HG02973 (cell line): ENCODE measurements around the gene COL25A1.

Source experiments
- ATAC-seq: cut with Tn5 transposase; IDR thresholded peaks from one replicate; pipeline ENCODE4 v1.9.1; 2021; ENCODE audit warnings: moderate library complexity; ENCODE audit not compliant: unreplicated experiment

Gene COL25A1

DNA sequence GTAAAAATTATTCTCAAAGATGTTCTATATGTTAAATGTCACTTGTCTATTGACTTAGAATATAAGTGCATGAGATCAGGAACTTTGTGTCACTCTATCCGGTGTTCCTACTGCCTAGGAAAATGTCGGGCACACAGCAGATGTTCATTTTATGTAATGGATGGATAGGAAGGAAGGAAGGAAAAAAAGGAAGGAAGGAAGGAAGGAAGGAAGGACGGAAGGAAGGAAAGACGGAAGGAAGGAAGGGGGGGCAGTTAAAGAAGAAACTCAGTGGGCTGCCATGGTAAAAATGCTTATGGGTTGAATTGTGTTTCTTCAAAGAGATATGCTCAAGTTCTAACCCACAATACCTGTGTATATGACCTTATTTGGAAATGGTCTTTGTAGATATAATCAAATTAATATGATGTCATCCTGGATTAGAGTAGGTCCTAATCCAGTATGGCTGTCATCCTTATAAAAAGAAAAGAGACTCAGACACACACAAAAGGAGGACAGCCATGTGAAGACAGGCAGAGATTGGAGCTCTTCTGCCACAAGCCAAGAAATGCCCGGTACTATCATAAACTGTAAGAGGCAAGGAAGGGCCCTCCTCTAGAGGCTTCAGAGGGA lies 86.3 kb downstream of the COL25A1 start:
- no peak for ATAC-seq

DNA sequence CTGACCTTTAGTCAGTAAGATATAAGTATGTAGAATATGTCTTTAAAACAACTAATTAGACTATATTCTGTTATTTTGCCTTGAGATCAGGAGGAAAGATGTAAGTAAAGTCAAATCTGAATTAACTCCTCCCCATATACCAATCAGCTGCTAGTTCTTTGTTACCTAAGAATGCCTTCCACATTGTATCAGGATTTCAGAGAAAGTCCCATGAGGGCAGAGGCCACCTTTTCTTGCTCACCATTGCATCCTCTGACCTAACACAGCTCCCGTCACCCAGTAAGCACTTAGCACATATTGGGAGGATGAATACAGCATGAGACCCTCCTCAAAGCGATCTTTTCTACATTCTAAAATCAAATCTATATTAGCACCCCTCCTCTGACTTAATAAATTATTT lies 87.0 kb downstream of the COL25A1 start:
- ATAC-seq = no peak

DNA sequence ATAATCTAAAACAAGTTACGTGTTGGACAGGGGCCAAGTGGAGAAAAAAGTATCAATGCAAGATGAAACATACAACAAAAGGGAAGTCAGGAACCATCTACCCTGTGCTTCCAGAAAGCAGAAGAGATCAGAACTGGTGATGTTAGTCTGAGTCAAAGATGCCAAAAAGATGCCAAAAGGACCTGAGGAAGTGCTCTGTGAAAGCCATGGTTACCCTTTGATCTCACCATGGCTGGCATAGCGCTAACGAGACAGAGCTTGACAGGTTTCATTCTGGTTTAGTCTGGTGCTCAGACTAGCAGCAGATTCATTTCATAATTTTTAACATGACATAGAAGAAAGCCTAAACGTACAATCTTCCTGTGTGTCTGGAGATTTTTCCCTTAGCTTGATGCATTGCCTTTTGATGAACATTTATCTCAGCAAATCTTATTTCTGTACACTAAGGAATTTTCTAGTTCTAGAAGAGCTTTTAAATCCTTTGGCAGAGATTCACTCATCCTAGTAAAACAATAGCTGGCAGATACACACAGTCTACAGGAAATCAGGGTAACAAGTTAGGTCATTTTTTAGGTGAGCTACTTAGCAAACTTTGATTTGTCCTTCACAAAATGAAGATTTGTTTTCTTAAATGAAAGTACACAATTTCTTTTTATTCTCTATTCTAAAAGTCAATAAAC lies 87.7 kb downstream of the COL25A1 start:
- ATAC-seq = no peak

DNA sequence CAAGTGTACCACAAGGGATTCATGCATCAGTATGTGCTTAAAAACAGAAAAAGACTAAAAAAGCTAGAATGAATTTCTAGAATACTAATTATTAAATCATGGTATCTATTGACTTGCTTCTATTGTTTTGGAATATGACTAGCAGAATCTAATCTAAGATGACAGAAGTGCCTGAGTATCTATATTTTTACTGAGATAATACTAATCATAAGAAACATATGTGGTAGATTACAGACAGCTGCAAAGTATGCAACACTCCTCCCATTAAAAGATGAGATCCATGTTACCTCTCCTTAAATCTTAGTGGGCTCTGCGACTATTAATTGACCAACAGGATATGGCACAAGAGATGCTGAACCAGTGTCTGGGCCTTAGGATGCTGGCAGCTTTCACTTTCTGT lies 89.4 kb downstream of the COL25A1 start:
- ATAC-seq = no peak

DNA sequence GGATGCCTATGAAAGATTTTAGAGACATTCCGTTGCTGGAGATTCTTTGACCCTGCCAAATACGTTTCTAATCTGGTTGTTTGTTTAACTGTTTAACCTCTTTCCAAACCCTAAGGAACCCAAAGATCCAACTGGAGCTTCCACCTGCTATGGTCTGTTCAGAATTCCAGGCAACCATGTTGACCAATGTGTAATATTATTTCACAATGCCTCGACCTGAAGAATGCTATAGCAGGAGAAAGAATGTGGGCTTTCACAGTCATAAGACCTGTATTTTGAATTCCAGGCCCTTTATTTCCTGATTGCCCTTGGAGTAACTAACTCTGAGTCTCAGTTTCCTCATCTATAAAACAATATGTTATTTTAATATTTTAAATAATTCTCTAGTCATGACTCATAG lies 90.8 kb downstream of the COL25A1 start:
- ATAC-seq = no peak

DNA sequence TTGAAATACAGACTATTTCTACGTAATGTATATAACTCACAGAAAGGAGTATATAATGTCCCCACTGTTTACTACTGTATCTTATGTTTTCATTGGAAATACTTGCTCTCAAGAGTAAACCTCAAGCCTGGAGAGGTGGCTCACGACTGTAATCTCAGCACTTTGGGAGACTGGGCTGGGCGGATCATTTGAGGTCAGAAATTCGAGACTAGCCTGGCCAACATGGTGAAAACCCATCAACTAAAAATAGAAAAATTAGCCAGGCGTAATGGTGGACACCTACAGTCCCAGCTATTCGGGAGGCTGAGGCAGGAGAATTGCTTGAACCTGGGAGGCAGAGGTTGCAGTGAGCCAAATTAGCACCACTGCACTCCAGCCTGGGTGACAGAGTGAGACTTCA lies 92.8 kb downstream of the COL25A1 start:
- no peak for ATAC-seq

DNA sequence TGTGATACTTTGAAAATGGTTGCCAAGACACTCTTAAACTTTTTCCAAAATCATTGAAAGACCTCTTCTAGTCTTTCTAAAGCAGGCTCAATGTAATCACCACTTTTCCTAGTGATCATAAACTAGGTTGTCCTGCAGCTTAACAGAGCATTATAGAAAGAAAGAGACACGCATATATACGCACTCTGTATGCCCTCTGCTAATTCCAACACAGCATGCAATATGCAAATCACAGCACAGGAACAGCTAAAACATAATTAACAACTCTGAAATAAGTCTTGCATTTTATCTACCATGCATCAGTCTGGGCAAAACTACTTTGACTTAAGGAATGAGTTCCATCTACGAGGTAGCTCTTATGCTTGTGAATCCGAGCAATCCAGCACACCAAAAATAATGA lies 94.6 kb downstream of the COL25A1 start:
- ATAC-seq = no peak

DNA sequence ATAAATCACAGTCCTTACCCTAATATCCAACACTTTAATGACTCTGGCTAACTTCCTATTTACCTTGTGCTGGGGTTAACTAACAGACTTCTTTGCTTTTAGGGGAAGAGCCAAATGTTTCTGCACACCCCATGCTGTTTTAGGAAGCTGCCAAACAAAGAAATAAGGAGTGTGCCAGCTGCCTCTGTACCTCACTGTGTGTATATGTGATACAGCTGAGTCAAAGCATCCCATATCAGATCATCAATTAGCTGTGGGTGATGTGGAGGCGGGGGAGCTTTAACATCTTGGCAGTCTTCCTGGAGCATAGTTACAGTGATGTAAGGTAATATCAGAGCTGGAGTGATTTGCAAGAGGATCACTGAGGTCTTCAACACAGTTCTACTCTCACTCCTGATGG lies 95.4 kb downstream of the COL25A1 start:
- no peak for ATAC-seq

DNA sequence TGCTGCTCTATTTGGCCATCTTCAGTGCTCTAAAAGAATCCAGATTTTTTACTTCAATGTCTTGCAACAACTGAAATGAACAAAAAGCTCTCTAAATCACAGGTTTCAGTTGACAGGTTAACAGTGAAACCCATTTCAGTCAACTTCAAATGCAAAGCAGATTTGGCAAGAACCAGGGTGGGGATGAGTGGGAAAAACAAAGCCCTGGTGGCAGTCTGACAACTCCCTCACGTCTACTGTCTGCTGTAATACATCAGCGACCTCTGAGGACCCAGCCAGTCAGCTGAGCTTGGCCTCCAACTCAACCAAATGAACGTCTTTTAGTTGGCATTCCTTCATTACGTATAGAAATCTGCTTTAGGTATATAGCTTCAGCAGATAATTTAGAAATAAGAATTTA lies 95.8 kb downstream of the COL25A1 start:
- no peak for ATAC-seq

DNA sequence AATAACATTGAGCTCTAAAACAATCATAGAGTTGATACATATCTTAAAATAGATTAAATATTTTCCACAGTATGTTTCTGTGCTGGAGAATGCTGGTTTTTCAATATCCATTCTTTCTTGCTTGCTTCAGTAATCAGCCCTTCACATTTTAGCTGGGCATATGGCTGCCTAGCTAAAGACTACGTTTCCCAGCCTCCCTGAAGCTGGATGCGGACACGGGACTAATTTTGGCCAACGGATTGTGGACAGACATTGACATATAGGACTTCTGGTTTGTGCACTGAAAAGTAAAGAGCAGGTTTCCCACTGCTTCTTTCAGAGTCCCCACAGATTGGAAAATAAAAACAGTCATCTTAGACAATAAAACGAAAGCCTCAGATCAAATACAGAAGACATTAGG lies 97.3 kb downstream of the COL25A1 start:
- ATAC-seq = no peak

DNA sequence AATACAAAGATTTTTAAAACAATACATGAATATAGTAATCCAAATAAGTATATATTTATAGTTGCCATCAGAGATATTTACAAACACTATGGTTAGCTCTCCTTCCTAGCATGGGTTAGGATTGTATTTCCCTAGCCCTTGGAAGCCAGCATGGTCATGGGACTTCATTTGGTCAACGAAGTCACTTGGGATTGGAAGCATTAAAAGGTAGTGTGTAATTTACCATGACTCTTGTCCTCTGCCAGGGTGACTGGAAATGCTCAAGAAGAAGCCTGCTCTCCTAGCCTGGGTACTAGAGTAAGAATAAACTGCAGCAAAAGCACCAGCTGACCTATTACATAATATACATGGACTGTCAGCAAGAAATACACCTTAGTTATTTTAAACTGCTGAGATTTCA lies 102.9 kb downstream of the COL25A1 start:
- ATAC-seq = no peak

DNA sequence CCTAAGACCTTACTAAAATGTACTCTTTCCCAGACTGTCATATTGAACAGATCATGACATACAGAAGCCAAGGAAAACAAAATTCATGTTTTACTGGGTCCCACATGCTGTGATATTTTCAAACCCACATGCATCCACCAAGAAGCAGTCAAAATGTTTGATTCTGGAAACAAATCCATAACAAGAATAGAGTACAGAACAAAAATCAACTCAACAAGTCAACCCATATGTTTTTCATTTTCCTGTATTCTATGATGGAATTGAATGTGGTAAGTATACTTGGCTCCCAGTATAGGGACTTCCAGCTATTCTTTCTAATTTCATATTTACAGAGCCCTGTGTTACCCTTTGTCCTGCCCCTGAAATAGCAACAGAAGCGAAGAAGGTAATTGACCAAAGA lies 106.8 kb downstream of the COL25A1 start:
- ATAC-seq = no peak

DNA sequence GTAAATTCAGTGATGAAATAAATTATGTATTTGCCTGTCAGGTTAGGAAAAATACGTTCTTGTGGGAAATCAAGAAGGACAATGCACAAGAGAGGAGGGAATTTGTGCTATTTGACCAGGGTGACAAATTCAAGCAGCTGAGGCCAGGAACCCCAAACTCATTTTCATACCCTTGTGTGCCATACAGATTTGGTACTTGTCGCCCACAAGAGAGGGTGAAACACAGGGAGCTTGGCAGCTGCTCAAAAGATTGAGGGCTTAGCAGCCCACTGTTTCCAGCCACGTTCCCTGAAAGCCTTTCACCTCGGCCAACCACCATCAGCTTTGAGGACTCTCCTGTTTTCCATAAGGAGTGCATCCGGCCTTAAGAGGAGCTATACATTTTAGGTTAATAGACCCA lies 111.2 kb downstream of the COL25A1 start:
- ATAC-seq = no peak

DNA sequence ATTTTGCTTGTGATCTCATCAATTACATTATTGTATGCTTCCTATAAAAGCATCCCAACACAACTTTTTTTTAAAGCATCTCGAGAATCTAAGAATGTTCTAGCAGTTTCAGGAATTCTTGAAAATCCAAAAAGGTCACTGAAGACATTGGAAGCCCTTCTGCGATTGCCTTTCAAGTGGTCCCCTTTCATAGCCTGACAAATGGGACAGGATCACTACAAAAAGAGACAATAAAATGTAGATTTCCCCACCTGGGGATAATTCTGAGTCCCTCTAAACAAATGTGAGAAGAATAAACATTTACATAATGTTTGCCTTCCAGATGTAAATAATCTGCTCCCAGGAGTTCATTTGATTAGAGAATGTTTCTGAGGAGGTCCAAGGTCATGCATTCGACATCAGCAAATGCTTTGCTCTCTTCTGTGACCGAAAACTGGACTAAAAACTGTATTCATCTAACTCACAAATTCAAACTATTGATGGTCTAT lies 116.0 kb downstream of the COL25A1 start:
- no peak for ATAC-seq

DNA sequence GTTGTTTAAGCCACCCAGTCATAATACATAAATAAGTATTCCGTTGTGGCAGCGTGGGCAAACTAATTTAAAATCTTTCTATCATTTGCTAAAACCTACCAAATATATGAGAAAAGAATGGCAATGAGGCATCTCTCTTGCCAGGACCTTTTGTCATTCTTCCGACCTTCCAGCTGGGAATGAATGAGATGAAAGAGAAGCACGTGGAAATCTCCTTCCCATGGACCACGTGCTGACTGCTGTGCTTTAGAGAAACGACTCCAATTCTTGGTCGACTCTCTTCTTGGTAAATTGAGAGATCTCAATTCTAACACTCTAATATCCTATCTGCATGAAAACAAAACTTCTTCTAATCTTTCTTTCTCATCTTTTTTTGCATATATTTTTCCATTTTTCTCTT lies 116.5 kb downstream of the COL25A1 start:
- ATAC-seq = no peak

DNA sequence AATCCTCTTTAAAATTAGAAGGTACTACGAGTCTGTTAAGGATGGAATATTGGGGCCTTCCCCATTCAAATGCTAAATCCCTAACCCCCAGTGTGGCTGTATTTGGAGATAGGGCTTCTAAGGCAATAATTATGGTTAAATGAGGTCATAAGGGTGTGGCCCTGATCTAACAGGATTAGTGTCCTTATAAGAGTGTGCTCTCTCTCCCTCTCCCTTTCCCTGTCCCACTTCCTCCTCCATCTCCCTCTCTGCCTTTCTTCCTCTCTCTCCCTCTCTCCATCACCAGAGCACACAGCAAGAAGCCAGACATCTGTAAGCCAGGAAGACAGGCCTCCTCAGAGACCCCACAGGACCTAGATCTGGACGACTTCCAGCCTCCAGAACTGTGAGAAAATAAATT lies 116.9 kb downstream of the COL25A1 start:
- no peak for ATAC-seq

DNA sequence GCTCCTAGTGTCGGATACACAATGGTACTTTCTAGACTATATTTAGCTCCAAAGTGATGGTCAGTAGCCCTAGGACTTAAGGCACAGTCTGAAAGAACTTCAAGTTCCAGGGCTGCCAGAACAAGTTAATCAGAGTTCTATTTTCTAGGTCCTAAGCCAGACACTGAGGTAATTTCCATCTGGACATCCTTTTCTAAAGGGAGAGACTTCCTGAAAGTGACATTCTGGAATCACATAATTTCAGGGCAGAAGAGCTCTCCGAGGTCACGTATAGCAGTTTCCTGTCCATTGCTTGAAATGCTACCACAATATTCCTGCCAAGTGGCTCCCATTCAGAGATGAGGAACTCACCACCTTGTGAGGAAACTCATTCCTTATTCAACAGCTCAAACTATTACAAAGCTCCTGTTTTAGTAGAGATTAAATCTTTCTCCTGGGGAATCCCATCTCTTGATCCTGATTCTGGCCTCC lies 117.9 kb downstream of the COL25A1 start:
- no peak for ATAC-seq

DNA sequence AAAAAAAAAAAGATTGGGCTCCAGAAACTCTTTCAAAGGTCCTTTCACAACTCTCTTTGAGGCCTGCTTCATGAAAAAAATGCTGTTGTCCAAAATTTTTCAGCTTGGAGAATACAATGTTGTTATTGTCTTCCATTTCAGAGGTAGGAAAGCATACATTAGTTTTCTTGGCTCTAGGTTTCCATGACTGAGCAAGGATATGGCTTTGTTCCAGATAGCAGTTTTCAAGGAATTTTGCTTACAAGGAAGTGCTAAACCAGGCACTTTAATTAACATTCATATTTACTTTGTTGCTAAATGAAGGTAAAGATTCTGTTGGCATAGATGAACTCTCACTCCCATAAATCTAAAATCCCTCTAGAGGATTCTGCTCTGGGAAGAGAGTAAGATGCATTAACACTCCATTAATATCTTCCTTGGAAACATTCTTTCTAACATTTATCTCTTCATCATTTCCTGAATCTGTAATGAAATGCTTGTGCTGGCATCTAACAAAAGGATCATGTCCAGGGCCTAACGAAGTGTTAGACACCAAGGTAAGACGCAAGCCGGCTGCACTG lies 118.4 kb downstream of the COL25A1 start:
- ATAC-seq = no peak

DNA sequence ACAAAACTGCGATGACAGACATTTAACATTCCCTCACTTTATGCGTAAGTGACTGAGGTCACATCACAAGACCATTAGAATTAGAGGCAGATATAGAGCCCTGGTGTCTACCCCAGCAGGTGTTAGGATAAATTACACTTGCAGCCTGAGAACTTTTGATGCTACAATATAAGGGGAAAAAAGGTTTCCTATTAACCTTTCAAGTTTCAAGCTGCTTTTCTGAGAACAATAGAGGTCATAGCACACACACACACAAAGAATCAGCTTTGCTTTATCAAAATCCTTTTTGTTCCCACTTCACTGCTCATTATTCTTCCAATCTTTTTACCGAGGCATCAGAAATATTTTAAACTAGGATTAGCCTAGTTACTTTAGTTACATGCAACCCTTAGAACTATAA lies 119.8 kb downstream of the COL25A1 start:
- ATAC-seq = no peak

DNA sequence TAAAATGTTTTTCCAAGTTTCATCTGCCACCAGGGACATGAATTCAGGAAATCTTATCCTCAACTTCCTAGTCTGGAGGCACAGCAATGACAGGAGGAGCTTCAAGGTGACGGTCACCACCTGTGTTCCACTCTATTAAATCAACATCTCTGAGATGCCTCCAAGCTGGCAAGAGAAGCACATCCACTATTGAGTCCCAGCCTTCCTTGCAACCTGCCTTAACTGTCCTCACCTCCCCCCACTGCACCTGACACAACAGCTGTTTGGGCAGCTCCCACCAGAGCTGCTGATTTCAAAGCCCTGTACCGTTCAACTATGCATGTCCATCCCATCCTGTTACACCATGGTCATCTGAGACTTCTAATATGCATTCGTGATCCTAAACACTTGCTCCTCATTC lies 123.4 kb downstream of the COL25A1 start:
- no peak for ATAC-seq

DNA sequence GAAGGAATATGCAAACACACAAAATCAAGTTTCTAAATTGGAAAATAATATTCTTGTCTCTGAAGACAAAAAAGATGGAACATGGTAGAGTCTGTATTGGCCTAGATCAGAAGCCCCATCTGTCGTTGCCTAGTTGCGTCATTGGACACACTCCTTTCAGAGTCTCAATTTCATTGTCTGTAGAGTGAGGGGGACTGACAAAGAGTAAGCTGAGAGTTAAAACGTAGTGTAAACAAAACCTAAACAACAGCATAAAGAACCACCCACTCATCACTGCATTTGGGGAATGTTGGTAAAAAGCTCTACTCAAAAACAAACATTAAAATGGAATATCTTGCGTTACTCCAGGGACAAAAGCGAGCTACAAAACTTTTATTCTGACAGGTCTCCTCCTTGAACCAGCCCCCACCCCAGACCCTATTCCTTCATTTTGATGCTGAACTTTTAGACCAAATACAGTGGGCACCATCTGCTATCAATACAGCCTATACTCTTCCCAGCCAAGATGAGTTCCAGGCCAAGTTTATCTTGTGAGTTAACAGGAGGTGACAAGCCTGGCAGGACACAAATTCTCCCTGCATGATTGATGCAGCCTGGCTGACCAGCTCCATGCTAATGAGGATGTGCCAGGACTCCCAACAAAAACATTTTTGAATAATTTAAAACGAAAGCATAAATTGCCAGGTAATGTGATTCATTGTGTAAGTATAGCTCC lies 125.2 kb downstream of the COL25A1 start:
- ATAC-seq = no peak
